ENCODE measurements around the gene ODF2.
"Not testable (repeated sequence)": the region's sequence is repeated elsewhere in the genome, so short reads cannot be mapped to it uniquely, and the experiment has no call there.

ODF2 gene

GRCh38 chr9:128482186-128482585 lies 26.4 kb downstream of the ODF2 start:
- DNase-seq (ENCODE audit: low read depth in 2 of 2) = no peak

- no peak for DNase-seq (ENCODE audit: low read depth in 2 of 2)
These were observed 29.0 kb downstream of the ODF2 start for GRCh38 chr9:128484686-128485413.

GRCh38 chr9:128485414-128485855 lies 29.6 kb downstream of the ODF2 start:
- DNase-seq (ENCODE audit: low read depth in 2 of 2) = no peak

- no peak for DNase-seq (ENCODE audit: low read depth in 2 of 2)
These were observed 30.4 kb downstream of the ODF2 start for GRCh38 chr9:128486201-128486600.

GRCh38 chr9:128493424-128493823 lies 37.6 kb downstream of the ODF2 start:
- DNase-seq (ENCODE audit: low read depth in 2 of 2) = no peak

GRCh38 chr9:128494108-128494745 lies 38.4 kb downstream of the ODF2 start:
- DNase-seq (ENCODE audit: low read depth in 2 of 2) = no peak

GRCh38 chr9:128494746-128495129 lies 38.9 kb downstream of the ODF2 start:
- no peak for DNase-seq (ENCODE audit: low read depth in 2 of 2)

GRCh38 chr9:128495296-128495695 lies 39.5 kb downstream of the ODF2 start:
- DNase-seq (ENCODE audit: low read depth in 2 of 2) = no peak

GRCh38 chr9:128495804-128496417 lies 40.1 kb downstream of the ODF2 start:
- DNase-seq (ENCODE audit: low read depth in 2 of 2) = no peak

GRCh38 chr9:128497824-128498610 lies 42.2 kb downstream of the ODF2 start:
- DNase-seq (ENCODE audit: low read depth in 2 of 2) = no peak

- DNase-seq (ENCODE audit: low read depth in 2 of 2) = no peak
These were observed 43.1 kb downstream of the ODF2 start for GRCh38 chr9:128498911-128499310.

GRCh38 chr9:128499920-128500319 lies 44.1 kb downstream of the ODF2 start:
- DNase-seq (ENCODE audit: low read depth in 2 of 2) = no peak

GRCh38 chr9:128503415-128503825 lies 47.6 kb downstream of the ODF2 start:
- DNase-seq (ENCODE audit: low read depth in 2 of 2) = not testable (repeated sequence)

- no peak for DNase-seq (ENCODE audit: low read depth in 2 of 2)
These were observed 48.1 kb downstream of the ODF2 start for GRCh38 chr9:128503870-128504269.

- DNase-seq (ENCODE audit: low read depth in 2 of 2) = peak; percentile 93 to 96
These were observed 48.9 kb downstream of the ODF2 start, which contains the start of gene GLE1 for GRCh38 chr9:128504485-128505413. TSS of gene GLE1 (plus strand) at chr9:128504719. CDS start at chr9:128504806, 87 bp downstream.

GRCh38 chr9:128505414-128505765 lies 49.6 kb downstream of the ODF2 start:
- no peak for DNase-seq (ENCODE audit: low read depth in 2 of 2)

GRCh38 chr9:128505906-128506305 lies 50.1 kb downstream of the ODF2 start:
- not testable (repeated sequence) for DNase-seq (ENCODE audit: low read depth in 2 of 2)

GRCh38 chr9:128512820-128513219 lies 57.0 kb downstream of the ODF2 start:
- no peak for DNase-seq (ENCODE audit: low read depth in 2 of 2)

GRCh38 chr9:128521956-128522355 lies 66.2 kb downstream of the ODF2 start:
- no peak for DNase-seq (ENCODE audit: low read depth in 2 of 2)

- DNase-seq (ENCODE audit: low read depth in 2 of 2) = no peak
These were observed 67.6 kb downstream of the ODF2 start for GRCh38 chr9:128523199-128523925.

Measured in stimulated activated CD8-positive, alpha-beta memory T cell treated with anti-CD3 and anti-CD28 coated beads, Interleukin-2, amount 100 ng/mL, for 1 hour (primary cell).